GM12801 (cell line): Measurements from ENCODE around the gene FEZF2.

Experiments
- TF ChIP-seq, protein P1 (sequence below): IDR thresholded peaks from one replicate; pipeline ENCODE4 v1.5.1; 2011; ENCODE audit warnings: control low read depth; ENCODE audit not compliant: insufficient read length; ENCODE audit errors: extremely low read depth

FEZF2 gene

DNA sequence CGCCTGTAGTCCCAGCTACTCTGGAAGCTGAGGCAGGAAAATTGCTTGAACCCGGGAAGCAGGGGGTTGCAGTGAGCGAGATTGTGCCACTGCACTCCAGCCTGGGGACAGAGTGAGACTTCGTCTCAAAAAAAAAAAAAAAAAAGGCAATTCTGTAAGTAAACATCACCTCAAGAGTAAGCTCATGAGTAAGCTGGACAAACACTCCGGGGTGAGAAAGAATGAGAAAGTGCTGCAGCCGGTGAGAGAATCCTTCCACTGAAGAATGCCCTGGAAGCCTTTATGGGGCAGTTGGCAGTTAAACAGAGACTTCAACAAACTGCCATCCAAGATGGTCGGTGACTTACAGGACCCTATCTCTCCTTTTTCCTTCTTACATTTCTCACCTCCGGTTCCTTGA lies 47.5 kb downstream of the FEZF2 start:
- TF ChIP-seq, protein P1, sequence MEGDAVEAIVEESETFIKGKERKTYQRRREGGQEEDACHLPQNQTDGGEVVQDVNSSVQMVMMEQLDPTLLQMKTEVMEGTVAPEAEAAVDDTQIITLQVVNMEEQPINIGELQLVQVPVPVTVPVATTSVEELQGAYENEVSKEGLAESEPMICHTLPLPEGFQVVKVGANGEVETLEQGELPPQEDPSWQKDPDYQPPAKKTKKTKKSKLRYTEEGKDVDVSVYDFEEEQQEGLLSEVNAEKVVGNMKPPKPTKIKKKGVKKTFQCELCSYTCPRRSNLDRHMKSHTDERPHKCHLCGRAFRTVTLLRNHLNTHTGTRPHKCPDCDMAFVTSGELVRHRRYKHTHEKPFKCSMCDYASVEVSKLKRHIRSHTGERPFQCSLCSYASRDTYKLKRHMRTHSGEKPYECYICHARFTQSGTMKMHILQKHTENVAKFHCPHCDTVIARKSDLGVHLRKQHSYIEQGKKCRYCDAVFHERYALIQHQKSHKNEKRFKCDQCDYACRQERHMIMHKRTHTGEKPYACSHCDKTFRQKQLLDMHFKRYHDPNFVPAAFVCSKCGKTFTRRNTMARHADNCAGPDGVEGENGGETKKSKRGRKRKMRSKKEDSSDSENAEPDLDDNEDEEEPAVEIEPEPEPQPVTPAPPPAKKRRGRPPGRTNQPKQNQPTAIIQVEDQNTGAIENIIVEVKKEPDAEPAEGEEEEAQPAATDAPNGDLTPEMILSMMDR: no peak

DNA sequence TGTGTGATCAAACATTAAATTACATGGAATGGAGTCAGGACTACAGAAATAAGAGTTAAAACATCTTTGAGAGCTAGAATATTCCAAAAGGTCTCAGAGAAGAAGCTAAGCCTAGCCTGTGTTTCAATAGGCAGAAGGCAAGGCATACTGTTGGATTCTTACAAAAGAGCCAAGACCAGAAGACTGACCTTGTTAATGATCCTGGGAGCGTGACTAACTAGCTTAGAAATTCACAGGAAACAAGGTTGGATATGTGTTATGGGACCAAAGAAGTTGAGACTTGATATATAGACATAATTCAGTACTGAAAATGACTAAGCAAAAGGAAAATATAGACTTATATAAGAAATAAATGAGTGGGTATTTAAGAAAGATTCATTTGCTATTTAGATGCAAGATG lies 50.1 kb downstream of the FEZF2 start:
- TF ChIP-seq, protein P1: no peak
